DND-41 (cell line): ENCODE data around the gene APOL6.

Source experiments
- EZH2 ChIP-seq: IDR thresholded peaks from 3 replicates; pipeline ENCODE4 v1.6.1; 2012; ENCODE audit warnings: borderline replicate concordance, low read depth, mild to moderate bottlenecking, moderate library complexity, low read length, inconsistent platforms; ENCODE audit not compliant: severe bottlenecking
- TF ChIP-seq, protein P1 (sequence below): IDR thresholded peaks from 2 replicates; pipeline ENCODE4 v1.5.1; 2012; ENCODE audit warnings: borderline replicate concordance, low read length, moderate library complexity, mild to moderate bottlenecking; ENCODE audit not compliant: poor library complexity, severe bottlenecking; ENCODE audit errors: extremely low read depth

GRCh38 chr22:35688913-35689675 is 40.8 kb downstream of the APOL6 start:
- TF ChIP-seq, protein P1, sequence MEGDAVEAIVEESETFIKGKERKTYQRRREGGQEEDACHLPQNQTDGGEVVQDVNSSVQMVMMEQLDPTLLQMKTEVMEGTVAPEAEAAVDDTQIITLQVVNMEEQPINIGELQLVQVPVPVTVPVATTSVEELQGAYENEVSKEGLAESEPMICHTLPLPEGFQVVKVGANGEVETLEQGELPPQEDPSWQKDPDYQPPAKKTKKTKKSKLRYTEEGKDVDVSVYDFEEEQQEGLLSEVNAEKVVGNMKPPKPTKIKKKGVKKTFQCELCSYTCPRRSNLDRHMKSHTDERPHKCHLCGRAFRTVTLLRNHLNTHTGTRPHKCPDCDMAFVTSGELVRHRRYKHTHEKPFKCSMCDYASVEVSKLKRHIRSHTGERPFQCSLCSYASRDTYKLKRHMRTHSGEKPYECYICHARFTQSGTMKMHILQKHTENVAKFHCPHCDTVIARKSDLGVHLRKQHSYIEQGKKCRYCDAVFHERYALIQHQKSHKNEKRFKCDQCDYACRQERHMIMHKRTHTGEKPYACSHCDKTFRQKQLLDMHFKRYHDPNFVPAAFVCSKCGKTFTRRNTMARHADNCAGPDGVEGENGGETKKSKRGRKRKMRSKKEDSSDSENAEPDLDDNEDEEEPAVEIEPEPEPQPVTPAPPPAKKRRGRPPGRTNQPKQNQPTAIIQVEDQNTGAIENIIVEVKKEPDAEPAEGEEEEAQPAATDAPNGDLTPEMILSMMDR = no peak
- no peak for TF ChIP-seq EZH2
